Hepatocyte (in vitro differentiated cells): Measurements from ENCODE around the gene ZNF628. TPM values are rescaled to one million over a fixed set of nuclear protein-coding genes. Genes with fewer than 3 reads are reported as not detected.

Experiments used
- DNase-seq: peaks from one replicate; pipeline ENCODE4 v3.0.0-alpha.2; 2016; ENCODE audit warnings: low spot score
- H2AFZ ChIP-seq: fragments of 200-600 bp; sonication (generic); 2 replicates; pipeline ENCODE4 v1.6.0; 2016; ENCODE audit warnings: antibody characterized with exemption, mild to moderate bottlenecking
- H3K27ac ChIP-seq: fragments of 200-600 bp; sonication (generic); 2 replicates; pipeline ENCODE4 v1.5.1; 2016; ENCODE audit warnings: mild to moderate bottlenecking
- H3K27me3 ChIP-seq: fragments of 200-600 bp; sonication (generic); 2 replicates; pipeline ENCODE4 v1.6.1; 2016
- H3K36me3 ChIP-seq: fragments of 200-600 bp; sonication (generic); replicated peaks from 2 replicates; pipeline ENCODE4 v1.5.1; 2016; ENCODE audit warnings: low read depth; ENCODE audit not compliant: insufficient read depth
- H3K4me1 ChIP-seq: fragments of 200-600 bp; sonication (generic); 2 replicates; pipeline ENCODE4 v1.5.1; 2016; ENCODE audit warnings: mild to moderate bottlenecking, moderate library complexity; ENCODE audit not compliant: insufficient read depth
- H3K4me2 ChIP-seq: fragments of 200-600 bp; sonication (generic); 2 replicates; pipeline ENCODE4 v1.6.0; 2016
- H3K4me3 ChIP-seq: fragments of 200-600 bp; sonication (generic); 2 replicates; pipeline ENCODE4 v1.5.1; 2016; ENCODE audit warnings: mild to moderate bottlenecking
- H3K79me2 ChIP-seq: fragments of 200-600 bp; sonication (generic); 2 replicates; pipeline ENCODE4 v1.6.0; 2017; ENCODE audit warnings: mild to moderate bottlenecking
- H3K9me2 ChIP-seq: fragments of 200-600 bp; sonication (generic); replicated peaks from 2 replicates; pipeline ENCODE4 v1.6.0; 2017; ENCODE audit warnings: mild to moderate bottlenecking; ENCODE audit not compliant: insufficient read depth
- H3K9me3 ChIP-seq: fragments of 200-600 bp; sonication (generic); 2 replicates; pipeline ENCODE4 v1.5.1; 2016; ENCODE audit warnings: low read depth, mild to moderate bottlenecking
- H4K20me1 ChIP-seq: fragments of 200-600 bp; sonication (generic); 2 replicates; pipeline ENCODE4 v1.6.0; 2016; ENCODE audit warnings: mild to moderate bottlenecking; ENCODE audit not compliant: insufficient read depth, poor library complexity, severe bottlenecking
- EZH2 ChIP-seq: fragments of 200-600 bp; sonication (generic); IDR thresholded peaks from 2 replicates; pipeline ENCODE4 v1.6.1; 2016; ENCODE audit warnings: antibody characterized with exemption, mild to moderate bottlenecking, borderline replicate concordance
- EZH2phosphoT487 ChIP-seq: fragments of 200-600 bp; sonication (generic); IDR thresholded peaks from one replicate; pipeline ENCODE4 v1.6.1; 2018; ENCODE audit warnings: antibody characterized with exemption, mild to moderate bottlenecking, low read depth, moderate library complexity; ENCODE audit not compliant: unreplicated experiment, severe bottlenecking
- WGBS: methylation state at CpG from one replicate; pipeline ENCODE4 v1.1.6; 2016; ENCODE audit warnings: low lambda C conversion rate; ENCODE audit errors: missing lambda C conversion rate; 5-methylcytosine and 5-hydroxymethylcytosine counted together
- polyA plus RNA-seq: library from polyadenylated mRNA; unstranded; fragments of >200 nt; fragmentation: Nextera tagmentation; extraction: Ambion mirVana; gene quantifications from 2 replicates; pipeline ENCODE4 v1.2.1, GENCODE V29; 2016
- total RNA-seq: library from RNA; depleted of rRNA; stranded (reverse); fragments of >200 nt; gene quantifications from 2 replicates; pipeline ENCODE4 v1.2.3, GENCODE V29; 2014
- TF ChIP-seq, protein P1 (sequence below): fragments of 200-600 bp; sonication (generic); IDR thresholded peaks from 2 replicates; pipeline ENCODE4 v1.5.1; 2016; ENCODE audit warnings: antibody characterized with exemption, mild to moderate bottlenecking; ENCODE audit not compliant: poor library complexity

ZNF628 gene
- total and polyA plus RNA-seq, 2 experiments from 2014 or later = 1.2 to 4.7 TPM

DNA sequence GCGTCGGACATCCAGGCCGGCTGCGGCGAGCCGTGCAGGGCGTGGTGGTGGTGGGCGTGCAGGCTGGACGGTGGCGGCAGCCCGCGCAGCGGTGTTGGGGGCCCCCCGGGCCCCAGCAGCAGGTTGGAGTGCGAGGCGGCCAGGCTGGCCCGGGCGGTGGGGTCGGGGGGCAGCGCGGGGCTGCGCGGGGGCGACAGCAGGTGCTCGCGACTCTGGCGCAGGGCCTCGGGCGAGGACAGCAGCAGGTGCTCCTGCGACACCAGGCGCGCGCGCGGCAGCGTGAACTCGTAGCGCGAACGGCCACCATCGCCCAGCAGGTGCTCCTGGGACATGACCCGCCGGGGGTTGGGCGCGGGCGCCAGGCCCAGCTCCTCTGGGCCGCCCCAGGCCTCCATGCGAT, 43.1 kb upstream of the ZNF628 start:
- Histone ChIP-seq H3K9me3 (no peaks in the 10 kb centered on the region), H4K20me1 (no peaks in the 10 kb centered on the region), H3K27me3 (no peaks in the 10 kb centered on the region), H3K36me3 (no peaks in the 10 kb centered on the region), H3K9me2 (no peaks in the 10 kb centered on the region), H3K4me2 (no peak overlapping the region), H3K4me1 (no peaks in the 10 kb centered on the region), H2AFZ (no peak overlapping the region), H3K4me3 (no peak overlapping the region), H3K79me2 (no peaks in the 10 kb centered on the region), H3K27ac (no peak overlapping the region)
- DNase-seq = no peak
- 94% methylated on average over 21 of the region's 48 CpGs for WGBS
- TF ChIP-seq, protein P1, sequence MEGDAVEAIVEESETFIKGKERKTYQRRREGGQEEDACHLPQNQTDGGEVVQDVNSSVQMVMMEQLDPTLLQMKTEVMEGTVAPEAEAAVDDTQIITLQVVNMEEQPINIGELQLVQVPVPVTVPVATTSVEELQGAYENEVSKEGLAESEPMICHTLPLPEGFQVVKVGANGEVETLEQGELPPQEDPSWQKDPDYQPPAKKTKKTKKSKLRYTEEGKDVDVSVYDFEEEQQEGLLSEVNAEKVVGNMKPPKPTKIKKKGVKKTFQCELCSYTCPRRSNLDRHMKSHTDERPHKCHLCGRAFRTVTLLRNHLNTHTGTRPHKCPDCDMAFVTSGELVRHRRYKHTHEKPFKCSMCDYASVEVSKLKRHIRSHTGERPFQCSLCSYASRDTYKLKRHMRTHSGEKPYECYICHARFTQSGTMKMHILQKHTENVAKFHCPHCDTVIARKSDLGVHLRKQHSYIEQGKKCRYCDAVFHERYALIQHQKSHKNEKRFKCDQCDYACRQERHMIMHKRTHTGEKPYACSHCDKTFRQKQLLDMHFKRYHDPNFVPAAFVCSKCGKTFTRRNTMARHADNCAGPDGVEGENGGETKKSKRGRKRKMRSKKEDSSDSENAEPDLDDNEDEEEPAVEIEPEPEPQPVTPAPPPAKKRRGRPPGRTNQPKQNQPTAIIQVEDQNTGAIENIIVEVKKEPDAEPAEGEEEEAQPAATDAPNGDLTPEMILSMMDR = no peak
- no peak for TF ChIP-seq EZH2
- no peak for TF ChIP-seq EZH2phosphoT487

DNA sequence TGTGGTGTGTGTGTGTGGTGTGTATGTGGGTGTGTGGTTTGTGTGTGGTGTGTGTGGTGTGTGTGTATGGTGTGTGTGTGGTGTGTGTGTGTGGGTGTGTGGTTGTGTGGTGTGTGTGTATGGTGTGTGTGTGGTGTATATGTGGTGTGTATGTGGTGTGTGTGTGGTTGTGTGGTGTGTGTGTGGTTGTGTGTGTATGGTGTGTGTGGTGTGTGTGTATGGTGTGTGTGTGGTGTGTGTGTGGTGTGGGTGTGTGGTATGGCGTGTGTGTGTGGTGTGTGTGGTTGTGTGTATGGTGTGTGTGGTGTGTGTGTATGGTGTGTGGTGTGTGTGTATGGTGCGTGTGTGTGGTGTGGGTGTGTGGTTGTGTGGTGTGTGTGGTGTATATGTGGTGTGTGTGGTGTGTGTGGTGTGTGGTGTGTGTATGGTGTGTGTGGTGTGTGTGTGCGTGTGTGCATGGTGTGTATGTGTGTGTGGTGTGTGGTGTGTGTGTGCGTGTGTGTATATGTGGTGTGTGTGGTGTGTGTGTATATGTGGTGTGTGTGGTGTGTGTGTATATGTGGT, 42.0 kb upstream of the ZNF628 start:
- Histone ChIP-seq H3K9me3 (no peaks in the 10 kb centered on the region), H3K4me2 (no peak overlapping the region), H4K20me1 (no peaks in the 10 kb centered on the region), H3K36me3 (no peaks in the 10 kb centered on the region), H3K27me3 (peaks cover 7% of the 10 kb centered on the region), H3K4me1 (no peaks in the 10 kb centered on the region), H3K9me2 (no peaks in the 10 kb centered on the region), H3K4me3 (no peak overlapping the region), H2AFZ (no peak overlapping the region), H3K79me2 (no peaks in the 10 kb centered on the region), H3K27ac (no peak overlapping the region)
- TF ChIP-seq EZH2phosphoT487 (no peak), EZH2 (no peak)
- TF ChIP-seq, protein P1 = no peak
- DNase-seq = no peak
- WGBS = no CpG with 5 or more reads among the region's 4 CpGs

DNA sequence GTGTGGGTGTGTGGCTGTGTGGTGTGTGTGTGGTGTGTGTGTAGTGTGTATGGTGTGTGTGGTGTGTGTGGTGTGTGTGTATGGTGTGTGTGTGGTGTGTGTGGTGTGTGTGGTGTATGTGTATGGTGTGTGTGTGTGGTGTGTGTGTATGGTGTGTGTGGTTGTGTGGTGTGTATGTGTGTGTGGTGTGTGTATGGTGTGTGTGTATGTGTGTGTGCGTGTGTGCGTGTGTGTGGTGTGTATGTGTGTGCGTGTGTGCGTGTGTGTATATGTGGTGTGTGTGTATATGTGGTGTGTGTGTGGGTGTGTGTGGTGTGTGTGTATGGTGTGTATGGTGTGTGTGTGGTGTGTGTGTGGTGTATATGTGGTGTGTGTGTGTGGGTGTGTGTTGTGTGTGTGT, 41.4 kb upstream of the ZNF628 start:
- H3K79me2 ChIP-seq = no peaks in the 10 kb centered on the region
- H4K20me1 ChIP-seq = no peaks in the 10 kb centered on the region
- H3K4me2 ChIP-seq = no peak overlapping the region
- no peaks in the 10 kb centered on the region for H3K9me3 ChIP-seq
- no peak for TF ChIP-seq EZH2
- TF ChIP-seq, protein P1 = no peak
- no peak for TF ChIP-seq EZH2phosphoT487
- no peak overlapping the region for H3K4me3 ChIP-seq
- H3K9me2 ChIP-seq = no peaks in the 10 kb centered on the region
- no peaks in the 10 kb centered on the region for H3K36me3 ChIP-seq
- WGBS = no CpG with 5 or more reads among the region's 4 CpGs
- DNase-seq = no peak
- no peak overlapping the region for H3K27ac ChIP-seq
- H2AFZ ChIP-seq = no peak overlapping the region
- H3K4me1 ChIP-seq = no peaks in the 10 kb centered on the region
- H3K27me3 ChIP-seq = peaks cover 11% of the 10 kb centered on the region

DNA sequence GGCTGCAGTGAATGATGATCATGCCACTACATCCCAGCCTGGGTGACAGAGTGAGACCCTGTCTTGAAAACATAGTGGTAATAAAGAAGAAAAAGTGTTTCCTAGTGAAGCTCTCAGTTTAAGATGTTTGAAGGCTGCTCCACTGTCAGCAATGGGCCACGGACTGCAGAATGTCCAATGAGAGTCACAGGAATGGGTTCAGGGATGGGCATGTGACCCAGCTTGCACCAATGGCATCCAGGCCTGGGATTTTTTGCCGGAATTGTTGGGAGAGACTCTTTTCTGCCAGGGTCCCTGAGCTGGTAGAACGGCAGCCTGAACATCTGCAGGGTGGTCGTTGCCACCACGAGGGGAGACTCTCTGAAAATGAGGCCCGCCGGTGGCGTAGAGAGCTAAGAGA, 39.6 kb upstream of the ZNF628 start:
- Histone ChIP-seq H3K27ac (no peak overlapping the region), H3K27me3 (peaks cover 29% of the 10 kb centered on the region), H3K9me3 (no peaks in the 10 kb centered on the region), H3K4me2 (no peak overlapping the region), H3K36me3 (no peaks in the 10 kb centered on the region), H3K4me1 (no peaks in the 10 kb centered on the region), H3K4me3 (no peak overlapping the region), H4K20me1 (no peaks in the 10 kb centered on the region), H3K79me2 (no peaks in the 10 kb centered on the region), H2AFZ (no peak overlapping the region), H3K9me2 (no peaks in the 10 kb centered on the region)
- 53% methylated on average over 8 of the region's 8 CpGs for WGBS
- TF ChIP-seq EZH2 (no peak), EZH2phosphoT487 (no peak)
- TF ChIP-seq, protein P1 = no peak
- no peak for DNase-seq
